Measurements from ENCODE around the gene SRD5A2. TPM values are rescaled to one million over a fixed set of nuclear protein-coding genes. Genes with fewer than 3 reads are reported as not detected.

SRD5A2 gene
- total and polyA plus RNA-seq, 2 of the 4 experiments (the other 2 are of a cell fraction), result not detected

GRCh38 chr2:31568585-31569201, 12.0 kb downstream of the SRD5A2 start:
- Histone ChIP-seq H2BK120ac (ENCODE audit: low read depth, low read length) (no peak overlapping the region), H4K20me1 (ENCODE audit: insufficient read depth, low read length) (no peaks in the 10 kb centered on the region), H2AK9ac (replicated peaks; ENCODE audit: low read depth, low read length, poor library complexity) (no peak overlapping the region), H3K36me3 (ENCODE audit: control insufficient read depth, insufficient read depth, low read length) (no peaks in the 10 kb centered on the region), H3K9me1 (ENCODE audit: insufficient read depth, low read length) (no peaks in the 10 kb centered on the region), H2AK5ac (ENCODE audit: low read depth, low read length) (no peak overlapping the region), H4K5ac (ENCODE audit: low read depth, low read length) (no peak overlapping the region), H3K4me2 (ENCODE audit: low read depth, low read length) (no peak overlapping the region), H3K79me1 (ENCODE audit: low read depth in 1 of 2, low read length in 2 of 2) (no peaks in the 10 kb centered on the region), H3K4me3 (ENCODE audit: insufficient read depth, low read depth, low read length) (no peak overlapping the region), H3K4me1 (ENCODE audit: control insufficient read depth, insufficient read depth, low read length) (no peaks in the 10 kb centered on the region), H3K27ac (ENCODE audit: insufficient read depth, low read length) (no peak overlapping the region), H2BK15ac (ENCODE audit: low read depth, low read length) (no peak overlapping the region), H4K8ac (ENCODE audit: low read depth in 2 of 2, low read length in 2 of 2) (no peak overlapping the region), H3K18ac (ENCODE audit: low read depth, low read length) (no peak overlapping the region), H3K27me3 (ENCODE audit: control insufficient read depth, insufficient read depth, low read length) (no peaks in the 10 kb centered on the region), H2AFZ (replicated peaks; ENCODE audit: low read length, poor library complexity) (no peak overlapping the region), H3K9ac (ENCODE audit: low read depth, low read length) (no peak overlapping the region), H4K91ac (ENCODE audit: insufficient read depth, low read depth, low read length) (no peak overlapping the region), H3K9me3 (ENCODE audit: control insufficient read depth, insufficient read depth, low read length) (peaks cover 1% of the 10 kb centered on the region; the same call in 1 of the 2 replicates), H3K14ac (replicated peaks; ENCODE audit: low read depth, low read length) (no peak overlapping the region), H3K23ac (ENCODE audit: low read depth, low read length) (no peak overlapping the region), H3K4ac (ENCODE audit: low read depth, low read length) (no peak overlapping the region), H3K56ac (ENCODE audit: extremely low read depth, insufficient read depth, low read length) (no peak overlapping the region), H2BK20ac (ENCODE audit: low read depth, low read length) (no peak overlapping the region), H2BK5ac (ENCODE audit: low read depth, low read length, poor library complexity, severe bottlenecking) (no peak overlapping the region)
- no TSS peak for BruUV-seq (replicated peaks)
- in situ Hi-C loops (cut with MboI; ENCODE audit: low sequenced_read_pairs) (no loop called here), dilution Hi-C loops (cut with HindIII; ENCODE audit: low sequenced_read_pairs, unreplicated experiment) (no loop called here), intact Hi-C loops (cut with micrococcal nuclease) (no loop called here)
- TF ChIP-seq MAZ (IDR thresholded peaks at IDR 0.05; ENCODE audit: borderline replicate concordance, low read depth, low read length) (no peak), CEBPB (IDR thresholded peaks at IDR 0.05; ENCODE audit: low read depth, low read length) (no peak), POLR2A (IDR thresholded peaks at IDR 0.05; ENCODE audit: low read depth, low read length) (no peak), ELK1 (IDR thresholded peaks at IDR 0.05; ENCODE audit: borderline replicate concordance, low read depth, low read length) (no peak), FOS (IDR thresholded peaks at IDR 0.05; ENCODE audit: low read depth, low read length) (no peak), RFX5 (IDR thresholded peaks at IDR 0.05; ENCODE audit: low read depth, low read length) (no peak), RAD21 (IDR thresholded peaks at IDR 0.05; ENCODE audit: low read length) (no peak), CTCF (conservative IDR thresholded peaks at IDR 0.05; ENCODE audit: low read depth, low read length) (no peak), MAFK (IDR thresholded peaks at IDR 0.05; ENCODE audit: low read depth, low read length) (no peak), SMC3 (IDR thresholded peaks at IDR 0.05; ENCODE audit: low read depth, low read length) (no peak), RCOR1 (IDR thresholded peaks at IDR 0.05; ENCODE audit: insufficient replicate concordance, low read length) (no peak), CHD1 (IDR thresholded peaks at IDR 0.05; ENCODE audit: low read depth, low read length) (no peak), BHLHE40 (IDR thresholded peaks at IDR 0.05; ENCODE audit: low read depth, low read length) (no peak), NFE2L2 (IDR thresholded peaks at IDR 0.05; ENCODE audit: low read depth, low read length) (no peak), MXI1 (IDR thresholded peaks at IDR 0.05; ENCODE audit: borderline replicate concordance, low read depth, low read length) (no peak)
- TF ChIP-seq, protein P1, sequence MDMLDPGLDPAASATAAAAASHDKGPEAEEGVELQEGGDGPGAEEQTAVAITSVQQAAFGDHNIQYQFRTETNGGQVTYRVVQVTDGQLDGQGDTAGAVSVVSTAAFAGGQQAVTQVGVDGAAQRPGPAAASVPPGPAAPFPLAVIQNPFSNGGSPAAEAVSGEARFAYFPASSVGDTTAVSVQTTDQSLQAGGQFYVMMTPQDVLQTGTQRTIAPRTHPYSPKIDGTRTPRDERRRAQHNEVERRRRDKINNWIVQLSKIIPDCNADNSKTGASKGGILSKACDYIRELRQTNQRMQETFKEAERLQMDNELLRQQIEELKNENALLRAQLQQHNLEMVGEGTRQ (IDR thresholded peaks at IDR 0.05; ENCODE audit: low read depth, low read length), result no peak
- no peak for DNase-seq
- 78% methylated on average over 3 of the region's 10 CpGs; no CpG with 5 or more reads in 1 of the 2 experiments for WGBS, 2 experiments (ENCODE audit: extremely low coverage in 2 of 2, insufficient read length in 1 of 2)
- CTCF ChIA-PET, result no interaction called here
- ATAC-seq (ENCODE audit: low read depth), result no peak
- POLR2A ChIA-PET (ENCODE audit: unreplicated experiment), result no interaction called here
